ENCODE measurements around the gene GABPB1. TPM values are rescaled to one million over a fixed set of nuclear protein-coding genes. Genes with fewer than 3 reads are reported as not detected.

The GABPB1 gene
- polyA plus RNA-seq, 1 donor (not counting 4 experiments of a cell fraction or from before 2014, with no cell fraction given), result 23.3 TPM

DNA sequence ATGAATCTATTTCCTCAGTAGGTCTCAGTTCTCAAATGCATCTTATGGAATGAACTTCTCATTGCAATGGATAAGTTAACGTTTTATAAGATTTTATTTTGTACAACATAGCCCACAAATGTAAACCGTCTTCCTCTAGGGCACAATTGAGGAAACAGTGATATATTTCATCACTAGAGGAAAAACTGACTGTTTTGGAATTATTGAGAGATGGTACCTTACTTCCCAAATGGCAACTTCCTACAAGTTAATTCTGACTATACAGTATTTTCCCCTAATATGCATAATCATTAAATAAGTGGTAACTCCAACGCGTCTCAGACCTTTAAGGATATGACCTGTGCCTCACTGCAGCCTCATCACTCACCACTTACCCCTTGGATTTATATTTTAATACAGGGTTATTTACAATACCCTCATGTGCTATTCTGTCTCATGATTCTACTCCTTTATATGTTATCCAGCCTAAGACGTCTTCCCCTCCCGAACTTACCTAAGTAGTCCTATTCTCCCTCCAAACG lies 13.3 kb downstream of the GABPB1 start:
- Histone ChIP-seq H3K4me3 (ENCODE audit: control insufficient read depth in 2 of 3, extremely low read depth in 1 of 3, insufficient read depth in 2 of 3, low read depth in 1 of 3, low read length in 3 of 3) (no peak overlapping the region), H3K27ac (ENCODE audit: control insufficient read depth, insufficient read depth, low read length) (no peak overlapping the region), H3K4me1 (ENCODE audit: control insufficient read depth, extremely low read depth, insufficient read depth, low read length) (peaks cover 6% of the 10 kb centered on the region), H3K79me2 (ENCODE audit: control insufficient read depth, insufficient read depth, low read length) (peaks cover 21% of the 10 kb centered on the region), H2AFZ (ENCODE audit: control insufficient read depth, low read length) (no peak overlapping the region), H3K9me1 (ENCODE audit: control insufficient read depth, extremely low read depth, insufficient read depth, low read length) (no peaks in the 10 kb centered on the region), H4K20me1 (ENCODE audit: control insufficient read depth, extremely low read depth, insufficient read depth, low read length) (no peaks in the 10 kb centered on the region), H3K9ac (ENCODE audit: control insufficient read depth, extremely low read depth, insufficient read depth, low read length) (no peak overlapping the region), H3K36me3 (ENCODE audit: control insufficient read depth in 2 of 2, extremely low read depth in 1 of 2, insufficient read depth in 2 of 2, low read length in 2 of 2) (no peaks in the 10 kb centered on the region), H3K27me3 (ENCODE audit: control insufficient read depth, extremely low read depth, insufficient read depth, low read length) (no peaks in the 10 kb centered on the region), H3K4me2 (ENCODE audit: control insufficient read depth, extremely low read depth, insufficient read depth, low read depth, low read length) (no peak overlapping the region), H3K9me3 (ENCODE audit: control insufficient read depth, low read depth, low read length) (no peaks in the 10 kb centered on the region)
- DNase-seq (ENCODE audit: low read depth, low spot score) (no peak), FAIRE-seq (no peak)
- TF ChIP-seq EZH2 (IDR thresholded peaks at IDR 0.05; ENCODE audit: low read length) (no peak), CTCF (optimal IDR thresholded peaks at IDR 0.05 in 1 of 3, IDR thresholded peaks at IDR 0.05 in 1 of 3, conservative IDR thresholded peaks at IDR 0.05 in 1 of 3; ENCODE audit: extremely low read depth in 1 of 3, insufficient read depth in 2 of 3, low read length in 3 of 3) (no peak)
- dilution Hi-C loops (cut with MboI; ENCODE audit: extremely low pct_ligation_motif_present, low sequenced_read_pairs), result no loop called here

DNA sequence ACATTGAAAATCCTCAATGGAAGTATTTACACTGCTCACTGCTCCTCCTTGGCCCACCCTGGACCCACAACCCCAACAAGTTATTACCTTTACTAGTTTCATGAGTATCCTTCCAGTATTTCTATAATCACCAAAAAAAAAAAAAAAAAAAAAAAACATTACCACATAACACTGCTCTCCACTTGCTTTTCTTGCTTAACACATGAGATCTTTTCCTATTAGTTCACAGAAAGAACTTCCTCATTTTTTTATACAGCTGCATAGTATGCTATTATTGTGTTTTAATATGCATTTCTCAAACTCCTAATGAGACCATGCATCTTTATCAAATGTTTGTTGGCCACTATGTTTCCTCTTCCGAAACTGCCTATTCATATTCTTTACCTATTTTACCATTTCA lies 14.6 kb downstream of the GABPB1 start:
- Histone ChIP-seq H3K4me3 (ENCODE audit: control insufficient read depth in 2 of 3, extremely low read depth in 1 of 3, insufficient read depth in 2 of 3, low read depth in 1 of 3, low read length in 3 of 3) (no peak overlapping the region), H3K27ac (ENCODE audit: control insufficient read depth, insufficient read depth, low read length) (no peak overlapping the region), H3K9ac (ENCODE audit: control insufficient read depth, extremely low read depth, insufficient read depth, low read length) (no peak overlapping the region), H3K4me1 (ENCODE audit: control insufficient read depth, extremely low read depth, insufficient read depth, low read length) (no peaks in the 10 kb centered on the region), H4K20me1 (ENCODE audit: control insufficient read depth, extremely low read depth, insufficient read depth, low read length) (no peaks in the 10 kb centered on the region), H3K4me2 (ENCODE audit: control insufficient read depth, extremely low read depth, insufficient read depth, low read depth, low read length) (no peak overlapping the region), H3K9me3 (ENCODE audit: control insufficient read depth, low read depth, low read length) (no peaks in the 10 kb centered on the region), H3K27me3 (ENCODE audit: control insufficient read depth, extremely low read depth, insufficient read depth, low read length) (no peaks in the 10 kb centered on the region), H3K79me2 (ENCODE audit: control insufficient read depth, insufficient read depth, low read length) (peaks cover 18% of the 10 kb centered on the region), H3K36me3 (ENCODE audit: control insufficient read depth in 2 of 2, extremely low read depth in 1 of 2, insufficient read depth in 2 of 2, low read length in 2 of 2) (no peaks in the 10 kb centered on the region), H2AFZ (ENCODE audit: control insufficient read depth, low read length) (no peak overlapping the region), H3K9me1 (ENCODE audit: control insufficient read depth, extremely low read depth, insufficient read depth, low read length) (no peaks in the 10 kb centered on the region)
- TF ChIP-seq EZH2 (IDR thresholded peaks at IDR 0.05; ENCODE audit: low read length) (no peak), CTCF (optimal IDR thresholded peaks at IDR 0.05 in 1 of 3, IDR thresholded peaks at IDR 0.05 in 1 of 3, conservative IDR thresholded peaks at IDR 0.05 in 1 of 3; ENCODE audit: extremely low read depth in 1 of 3, insufficient read depth in 2 of 3, low read length in 3 of 3) (no peak)
- FAIRE-seq, result no peak
- dilution Hi-C loops (cut with MboI; ENCODE audit: extremely low pct_ligation_motif_present, low sequenced_read_pairs), result no loop called here
- no peak for DNase-seq (ENCODE audit: low read depth, low spot score)
